PC-9 (cell line): Measurements from ENCODE around the gene BORCS5. TPM values are rescaled to one million over a fixed set of nuclear protein-coding genes. Genes with fewer than 3 reads are reported as not detected.

ENCODE experiments used
- BruUV-seq: library from RNA; stranded (reverse); fragments of 400-500 nt; replicated peaks from 2 replicates; lab custom pipeline; 2021; lab: Mats Ljungman, UMichigan
- CTCF ChIA-PET: fragments of 300-600 bp; sonication (Branson Sonifier 250); formaldehyde crosslinking; loops from one replicate; lab custom pipeline; 2022; ENCODE audit warnings: antibody characterized with exemption; lab: Charles Lee
- POLR2A ChIA-PET: fragments of 300-600 bp; sonication (Branson Sonifier 250); formaldehyde crosslinking; loops from one replicate; lab custom pipeline; 2022; ENCODE audit warnings: antibody characterized with exemption; ENCODE audit not compliant: unreplicated experiment; lab: Charles Lee
- DNase-seq, 2 experiments: peaks; one replicate each; pipeline versions ENCODE4 v3.0.0 to v3.0.0-alpha.2; 2015 to 2022; ENCODE audit warnings: mixed read lengths in 1 of 2
- H2AFZ ChIP-seq: fragments of 200-600 bp; sonication (generic); 2 replicates; pipeline ENCODE4 v1.8.1; 2017; ENCODE audit warnings: antibody characterized with exemption
- H3F3A ChIP-seq: fragments of 200-600 bp; sonication (generic); 2 replicates; pipeline ENCODE4 v1.8.1; 2017; ENCODE audit warnings: antibody characterized with exemption, mild to moderate bottlenecking, low read depth; ENCODE audit not compliant: insufficient read depth
- H3K27ac ChIP-seq: fragments of 200-600 bp; sonication (generic); 2 replicates; pipeline ENCODE4 v1.6.1; 2016; ENCODE audit warnings: mixed run types
- H3K27me3 ChIP-seq: fragments of 200-600 bp; sonication (generic); 2 replicates; pipeline ENCODE4 v1.6.1; 2016; ENCODE audit warnings: low read depth, mixed run types; ENCODE audit not compliant: insufficient read depth
- H3K36me3 ChIP-seq: fragments of 200-600 bp; sonication (generic); 2 replicates; pipeline ENCODE4 v1.6.1; 2016; ENCODE audit warnings: low read depth, mixed run types
- H3K4me1 ChIP-seq: fragments of 200-600 bp; sonication (generic); replicated peaks from 2 replicates; pipeline ENCODE4 v1.6.1; 2016; ENCODE audit warnings: mixed run types; ENCODE audit not compliant: insufficient read depth
- H3K4me2 ChIP-seq: fragments of 200-600 bp; sonication (generic); 2 replicates; pipeline ENCODE4 v1.6.1; 2017; ENCODE audit warnings: mixed run types
- H3K4me3 ChIP-seq: fragments of 200-600 bp; sonication (generic); 2 replicates; pipeline ENCODE4 v1.6.1; 2016; ENCODE audit warnings: mixed run types
- H3K79me2 ChIP-seq: fragments of 200-600 bp; sonication (generic); 2 replicates; pipeline ENCODE4 v1.6.1; 2017; ENCODE audit warnings: low read depth, mixed run types
- H3K9me2 ChIP-seq: fragments of 200-600 bp; sonication (generic); 2 replicates; pipeline ENCODE4 v1.8.1; 2017; ENCODE audit warnings: mild to moderate bottlenecking; ENCODE audit not compliant: insufficient read depth
- H3K9me3 ChIP-seq: fragments of 200-600 bp; sonication (generic); 2 replicates; pipeline ENCODE4 v1.8.1; 2016; ENCODE audit warnings: low read depth; ENCODE audit not compliant: insufficient read depth
- H4K20me1 ChIP-seq: fragments of 200-600 bp; sonication (generic); 2 replicates; pipeline ENCODE4 v1.8.1; 2017; ENCODE audit not compliant: insufficient read depth
- CTCF ChIP-seq: fragments of 200-600 bp; sonication (generic); conservative IDR thresholded peaks from 2 replicates; pipeline ENCODE4 v1.6.1; 2017; ENCODE audit warnings: mixed run types, antibody characterized with exemption, mild to moderate bottlenecking, moderate library complexity
- EZH2 ChIP-seq: fragments of 200-600 bp; sonication (generic); IDR thresholded peaks from 2 replicates; pipeline ENCODE4 v1.8.0; 2017; ENCODE audit warnings: antibody characterized with exemption, low read depth
- intact Hi-C: fragments of 100-400 bp; cut with micrococcal nuclease; formaldehyde crosslinking; loops from one replicate; pipeline ENCODE4 v1.10.0; 2022; ENCODE audit not compliant: unreplicated experiment
- total RNA-seq: library from RNA; stranded (reverse); gene quantifications from 2 replicates; pipeline ENCODE4 v1.2.3, GENCODE V29; 2021

BORCS5 gene
- total RNA-seq, 1 experiment from 2014 or later: 19.7 TPM

DNA sequence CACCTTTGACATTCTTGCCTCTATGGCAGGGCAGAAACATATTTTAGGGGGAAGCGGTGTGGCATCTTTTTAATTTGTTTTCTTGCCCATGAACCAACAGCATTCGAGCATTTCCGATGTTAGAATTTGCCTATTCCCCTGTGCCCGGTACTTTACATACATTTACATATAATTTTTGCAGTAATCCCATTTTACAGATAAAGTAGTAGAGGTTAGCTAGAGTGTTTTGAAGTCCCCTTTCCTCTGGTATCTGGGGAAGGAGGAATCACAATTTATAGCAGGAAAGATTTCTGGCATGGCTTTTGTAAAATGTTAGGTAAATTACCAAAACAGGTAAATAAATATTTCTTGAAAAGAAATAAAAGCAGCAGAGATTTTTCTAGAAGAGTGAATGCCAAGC lies 1.6 kb downstream of the BORCS5 start:
- Histone ChIP-seq H3K27ac (no peak overlapping the region), H3F3A (no peaks in the 10 kb centered on the region), H3K36me3 (no peaks in the 10 kb centered on the region), H3K27me3 (no peaks in the 10 kb centered on the region), H2AFZ (peak overlapping the region; percentile 89), H3K79me2 (peaks cover 28% of the 10 kb centered on the region), H3K9me3 (no peaks in the 10 kb centered on the region), H4K20me1 (no peaks in the 10 kb centered on the region), H3K4me2 (peak overlapping the region; percentile 95), H3K4me1 (peaks cover 16% of the 10 kb centered on the region), H3K4me3 (peak overlapping the region; percentile 70), H3K9me2 (no peaks in the 10 kb centered on the region)
- intact Hi-C loops: no loop called here
- ChIA-PET CTCF (interaction anchor here (0.5 to 0.7 kb wide), 2 partner anchors 31 to 349 kb away, joined by 6 to 7 read pairs; no protein-coding TSS in a partner anchor), POLR2A (interaction anchor here (0.6 to 0.7 kb wide), 4 partner anchors 23 to 558 kb away, joined by 3 to 11 read pairs (median 4); no protein-coding TSS in a partner anchor)
- DNase-seq: no peak
- no TSS peak for BruUV-seq
- TF ChIP-seq EZH2: no peak
- TF ChIP-seq CTCF: no peak

DNA sequence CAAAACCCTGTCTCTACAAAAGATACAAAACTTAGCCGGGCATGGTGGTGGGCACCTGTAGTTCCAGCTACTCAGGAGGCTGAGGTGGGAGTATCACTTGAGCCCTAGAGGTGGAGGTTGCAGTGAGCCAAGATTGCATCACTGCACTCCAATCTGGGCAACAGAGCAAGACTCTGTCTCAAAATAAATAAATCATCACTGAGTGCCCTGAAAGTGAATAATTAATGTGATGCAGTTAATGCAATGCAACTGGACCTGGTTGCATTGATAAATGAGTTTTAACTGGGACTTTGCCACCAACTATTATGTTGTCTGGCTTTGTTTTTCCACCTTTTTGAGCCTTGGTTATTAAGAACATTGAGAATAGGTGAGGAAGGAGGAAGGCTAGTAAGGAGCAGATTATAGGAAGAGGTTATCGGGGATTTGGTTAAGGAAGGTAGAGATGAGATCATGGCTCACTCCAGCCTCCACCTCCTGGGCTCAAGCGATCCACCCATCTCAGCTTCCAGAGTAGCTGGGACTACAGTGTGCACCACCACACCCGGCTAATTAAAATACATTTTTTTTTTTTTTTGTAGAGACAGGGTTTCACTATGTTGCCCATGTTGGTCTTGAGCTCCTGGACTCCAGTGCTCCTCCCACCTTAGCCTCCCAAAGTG lies 8.0 kb downstream of the BORCS5 start:
- CTCF ChIA-PET: no interaction called here
- no peaks in the 10 kb centered on the region; the same call in 1 of the 2 replicates for H3F3A ChIP-seq
- no peak overlapping the region for H3K27ac ChIP-seq
- no peak overlapping the region for H3K4me3 ChIP-seq
- no peak overlapping the region for H2AFZ ChIP-seq
- no peaks in the 10 kb centered on the region for H3K27me3 ChIP-seq
- H3K9me2 ChIP-seq: no peaks in the 10 kb centered on the region
- H3K4me2 ChIP-seq: no peak overlapping the region
- POLR2A ChIA-PET: no interaction called here
- no peaks in the 10 kb centered on the region for H3K9me3 ChIP-seq
- BruUV-seq: no TSS peak
- H3K79me2 ChIP-seq: 0 out of 2 replicates have a peak, but pooled peaks cover 4% of the 10 kb centered on the region
- TF ChIP-seq CTCF: no peak
- no peak for TF ChIP-seq EZH2
- intact Hi-C loops: no loop called here
- H3K4me1 ChIP-seq: peaks cover 9% of the 10 kb centered on the region; the same call in 1 of the 2 replicates
- no peaks in the 10 kb centered on the region for H3K36me3 ChIP-seq
- no peak for DNase-seq
- no peaks in the 10 kb centered on the region for H4K20me1 ChIP-seq

DNA sequence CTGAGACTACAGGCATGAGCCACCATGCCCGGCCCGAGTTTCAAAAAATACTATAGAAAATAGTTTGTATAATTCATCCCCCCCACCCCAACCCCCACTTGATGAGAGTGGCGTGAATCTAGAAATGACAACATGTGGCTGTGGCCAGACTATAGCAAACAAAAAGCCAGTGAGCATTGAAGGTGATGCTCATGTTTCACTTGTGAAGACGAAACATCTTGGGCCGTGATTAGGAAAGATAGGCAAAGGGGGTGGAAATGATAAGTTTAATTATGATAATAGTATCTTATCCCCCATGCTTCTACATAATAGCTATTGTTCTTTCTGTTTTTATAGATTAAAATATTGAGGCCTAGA lies 8.5 kb downstream of the BORCS5 start:
- DNase-seq: no peak
- Histone ChIP-seq H4K20me1 (no peaks in the 10 kb centered on the region), H3F3A (no peaks in the 10 kb centered on the region; the same call in 1 of the 2 replicates), H2AFZ (no peak overlapping the region), H3K79me2 (no peaks in the 10 kb centered on the region), H3K9me3 (no peaks in the 10 kb centered on the region), H3K27ac (no peak overlapping the region), H3K9me2 (no peaks in the 10 kb centered on the region), H3K27me3 (no peaks in the 10 kb centered on the region), H3K4me3 (no peak overlapping the region), H3K36me3 (no peaks in the 10 kb centered on the region), H3K4me1 (peaks cover 9% of the 10 kb centered on the region; the same call in 1 of the 2 replicates), H3K4me2 (no peak overlapping the region)
- no TSS peak for BruUV-seq
- ChIA-PET CTCF (interaction anchor here (0.7 kb wide), 1 partner anchor 27 kb away, joined by 4 read pairs; no protein-coding TSS in a partner anchor), POLR2A (interaction anchor here (0.6 to 0.7 kb wide), 2 partner anchors 191 to 234 kb away, joined by 3 to 19 read pairs; no protein-coding TSS in a partner anchor)
- intact Hi-C loops: no loop called here
- TF ChIP-seq EZH2 (no peak), CTCF (no peak)
